ENCODE measurements around the gene HIF1A.
A peak's percentile ranks its signal among the peaks of the same experiment; 100 is the strongest.
"Not testable (repeated sequence)": the region's sequence is repeated elsewhere in the genome, so short reads cannot be mapped to it uniquely, and the experiment has no call there.

Gene HIF1A

DNA sequence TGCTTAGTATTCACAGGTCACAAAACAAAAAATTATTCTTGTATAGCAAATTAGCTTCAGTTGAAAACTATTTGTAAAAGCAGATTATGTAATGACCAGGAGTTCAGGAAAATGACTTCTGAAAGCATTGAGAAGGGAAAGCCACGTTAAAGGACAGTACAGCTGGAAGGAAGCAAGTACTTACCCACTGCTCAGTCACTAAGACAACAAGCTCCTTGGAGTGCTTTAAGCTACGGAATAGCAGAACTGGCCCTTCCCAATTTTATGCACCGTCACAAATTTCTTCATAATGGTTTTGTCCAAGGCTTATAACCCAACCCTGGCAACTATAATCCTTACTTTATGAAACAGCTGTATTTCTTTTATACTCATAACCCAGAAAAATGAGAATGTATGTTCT lies 54.0 kb downstream of the HIF1A start:
- no peak for DNase-seq (ENCODE audit: low read depth)

GRCh38 chr14:61749867-61750266 lies 54.6 kb downstream of the HIF1A start:
- no peak for DNase-seq (ENCODE audit: low read depth)

GRCh38 chr14:61750708-61751474 lies 55.6 kb downstream of the HIF1A start:
- DNase-seq (ENCODE audit: low read depth): peak; percentile 61

- no peak for DNase-seq (ENCODE audit: low read depth)
These were observed 56.2 kb downstream of the HIF1A start for GRCh38 chr14:61751475-61751989.

DNA sequence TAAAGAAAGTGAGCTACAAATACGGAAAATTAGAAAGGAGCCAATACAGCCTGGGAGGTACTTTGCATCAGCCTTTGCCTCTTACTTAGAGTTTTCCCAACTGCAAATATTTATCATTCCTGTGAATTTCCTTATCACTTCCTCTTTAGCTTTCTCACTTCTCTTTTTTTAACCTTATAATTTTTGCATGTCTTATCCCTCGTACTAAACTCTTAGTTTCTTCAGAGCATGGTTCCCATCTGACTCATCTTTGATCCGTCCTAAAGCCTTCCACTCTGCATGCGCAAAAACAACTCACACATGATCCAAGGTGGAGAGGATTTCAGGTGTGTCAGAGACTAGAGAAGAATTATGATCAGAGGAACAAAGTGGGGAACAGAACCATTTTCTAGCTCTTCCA lies 57.3 kb downstream of the HIF1A start:
- no peak for DNase-seq (ENCODE audit: low read depth)

- DNase-seq (ENCODE audit: low read depth): no peak
These were observed 58.3 kb downstream of the HIF1A start for GRCh38 chr14:61753631-61754030.

DNA sequence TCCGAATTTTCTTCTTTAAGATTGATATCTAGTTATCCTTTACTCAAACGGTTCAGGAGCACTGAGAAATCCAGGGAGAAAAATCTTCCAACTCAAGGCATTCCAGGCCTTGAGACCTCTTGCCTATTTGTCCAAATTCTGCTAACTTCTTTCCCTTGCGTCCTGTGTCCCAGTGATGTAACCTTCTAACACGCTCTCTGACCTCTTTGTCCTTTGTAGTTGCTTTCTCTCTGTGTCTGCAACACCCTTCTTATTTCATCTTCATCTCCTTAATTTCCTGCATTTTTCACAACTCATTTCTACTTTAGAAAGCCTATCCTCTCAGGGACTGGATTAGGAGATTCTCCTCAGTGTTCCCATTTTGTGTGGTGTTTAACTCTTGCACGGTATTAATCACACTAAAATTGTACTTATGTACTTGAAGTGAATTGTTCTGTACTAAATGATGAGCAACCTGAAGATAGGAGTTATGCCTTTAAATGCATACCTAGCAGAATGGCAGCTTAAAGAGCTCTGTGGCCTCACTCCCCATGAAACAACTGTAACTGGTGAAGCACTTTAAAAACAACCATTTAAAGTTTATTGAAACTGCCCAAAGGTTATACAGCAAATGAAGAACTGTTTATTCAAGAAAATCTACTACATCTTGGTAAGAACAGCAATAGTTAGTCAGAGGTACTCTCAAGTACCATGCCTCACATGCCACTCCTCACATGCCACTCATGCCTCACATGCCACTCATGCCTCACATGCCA lies 59.5 kb downstream of the HIF1A start:
- no peak for DNase-seq (ENCODE audit: low read depth)

- not testable (repeated sequence) for DNase-seq (ENCODE audit: low read depth)
These were observed 60.0 kb downstream of the HIF1A start for GRCh38 chr14:61755382-61755742.

DNA sequence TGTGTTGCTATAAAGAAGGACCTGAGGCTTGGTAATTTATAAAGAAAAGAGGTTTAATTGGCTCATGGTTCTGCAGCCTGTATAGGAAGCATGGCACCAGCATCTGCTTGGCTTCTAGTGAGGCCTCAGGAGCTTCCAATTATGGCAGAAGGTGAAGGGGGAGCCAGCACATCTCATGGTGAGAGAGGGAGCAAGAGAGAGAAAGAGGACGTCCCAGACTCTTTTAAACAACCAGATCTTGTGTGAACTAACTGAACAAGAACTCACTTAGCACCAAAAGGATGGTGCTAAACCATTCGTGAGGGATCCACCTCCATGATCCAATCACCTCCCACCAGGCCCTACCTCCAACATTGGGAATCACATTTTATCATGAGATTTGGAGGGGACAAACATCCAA lies 60.8 kb downstream of the HIF1A start:
- DNase-seq (ENCODE audit: low read depth): no peak

DNA sequence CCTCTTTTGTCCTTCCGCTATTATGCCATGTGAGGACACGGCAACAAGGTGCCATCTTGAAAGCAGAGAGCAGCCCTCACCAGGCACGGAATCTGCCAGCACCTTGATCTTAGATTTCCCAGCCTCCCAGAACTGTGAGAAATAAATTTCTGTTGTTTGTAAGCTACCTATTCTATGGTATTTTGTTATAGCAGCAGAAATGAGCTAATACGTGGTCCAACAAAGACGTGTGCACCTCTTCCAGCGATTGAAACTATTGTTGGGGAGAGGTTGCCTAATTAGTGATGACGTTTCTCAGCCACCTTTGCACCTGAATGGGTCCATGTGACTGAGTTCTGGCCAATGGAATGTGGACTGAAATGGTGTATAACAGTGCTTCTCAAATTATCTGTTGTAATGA lies 64.6 kb downstream of the HIF1A start:
- DNase-seq (ENCODE audit: low read depth): no peak

GRCh38 chr14:61761557-61761956 lies 66.2 kb downstream of the HIF1A start:
- no peak for DNase-seq (ENCODE audit: low read depth)

- peak; percentile 83 for DNase-seq (ENCODE audit: low read depth)
These were observed 66.9 kb downstream of the HIF1A start, which contains the start of gene SNAPC1 for GRCh38 chr14:61761959-61762786. Gene SNAPC1 (plus strand): TSS chr14:61762420. CDS start chr14:61762461, 41 bp downstream.

DNA sequence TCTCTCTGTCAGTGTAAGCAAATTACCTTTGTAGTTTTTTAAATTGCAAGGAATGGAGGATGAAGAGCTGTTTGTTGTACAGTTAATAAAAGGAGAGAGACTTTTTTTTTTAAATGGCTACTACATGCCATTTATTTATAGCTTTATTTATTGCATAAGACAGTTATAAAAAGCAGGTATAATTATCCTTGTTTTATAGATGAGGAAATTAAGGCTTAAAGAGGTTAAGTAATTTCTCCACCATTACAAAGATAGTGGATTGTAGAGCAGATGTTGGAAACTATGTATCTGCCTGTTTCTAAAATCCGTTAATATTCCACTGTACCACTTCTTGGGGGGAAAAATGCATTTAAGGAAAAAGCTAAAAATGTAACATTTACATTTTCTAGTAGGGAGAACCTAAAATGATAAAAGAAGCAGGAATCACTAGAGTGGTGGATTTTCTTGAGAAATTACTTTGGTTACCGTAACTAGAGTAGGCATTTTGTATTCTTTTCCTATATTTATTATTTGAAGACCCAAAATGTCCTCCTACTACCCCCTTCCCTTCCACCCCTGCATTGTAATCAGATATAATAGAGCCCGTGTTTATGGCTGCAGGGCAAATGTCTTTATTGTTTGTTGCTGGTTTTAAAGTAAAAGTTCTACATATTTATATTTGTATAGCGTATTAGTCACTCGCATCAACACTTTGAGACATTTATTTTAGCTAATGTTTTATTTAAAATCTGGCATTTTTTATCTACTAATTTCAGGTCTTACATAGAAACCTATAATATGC lies 69.2 kb downstream of the HIF1A start:
- DNase-seq (ENCODE audit: low read depth): no peak

DNA sequence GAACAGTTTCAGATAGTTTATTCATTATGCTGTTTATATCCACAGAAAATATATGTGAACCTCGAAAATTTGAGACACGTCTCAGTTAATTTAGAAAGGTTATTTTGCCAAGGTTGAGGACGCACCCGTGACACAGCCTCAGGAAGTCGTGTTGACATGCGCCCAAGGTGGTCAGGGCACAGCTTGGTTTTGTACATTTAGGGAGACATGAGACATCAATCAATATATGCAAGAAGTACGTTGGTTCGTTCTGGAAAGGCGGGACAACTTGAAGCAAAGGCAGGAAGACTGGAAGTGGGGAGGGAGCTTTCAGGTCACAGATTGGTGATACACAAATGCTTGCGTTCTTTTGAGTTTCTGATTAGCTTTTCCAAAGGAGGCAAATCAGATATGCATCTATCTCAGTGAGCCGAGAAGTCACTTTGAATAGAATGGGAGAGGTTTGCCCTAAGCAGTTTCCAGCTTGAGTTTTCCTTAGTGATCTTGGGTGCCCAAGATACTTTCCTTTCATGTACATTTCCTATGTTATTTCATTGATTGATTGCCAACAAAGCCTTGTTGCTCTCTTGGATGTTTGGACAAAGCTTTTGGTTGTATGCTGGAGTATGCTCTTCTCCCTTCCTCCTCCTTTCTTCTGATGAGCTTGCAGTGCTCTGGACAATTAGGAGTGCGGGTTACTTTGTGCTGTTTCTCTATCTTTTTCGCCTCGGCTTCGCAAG lies 70.1 kb downstream of the HIF1A start:
- DNase-seq (ENCODE audit: low read depth): no peak

- DNase-seq (ENCODE audit: low read depth): no peak
These were observed 70.8 kb downstream of the HIF1A start for GRCh38 chr14:61766151-61766550.

DNA sequence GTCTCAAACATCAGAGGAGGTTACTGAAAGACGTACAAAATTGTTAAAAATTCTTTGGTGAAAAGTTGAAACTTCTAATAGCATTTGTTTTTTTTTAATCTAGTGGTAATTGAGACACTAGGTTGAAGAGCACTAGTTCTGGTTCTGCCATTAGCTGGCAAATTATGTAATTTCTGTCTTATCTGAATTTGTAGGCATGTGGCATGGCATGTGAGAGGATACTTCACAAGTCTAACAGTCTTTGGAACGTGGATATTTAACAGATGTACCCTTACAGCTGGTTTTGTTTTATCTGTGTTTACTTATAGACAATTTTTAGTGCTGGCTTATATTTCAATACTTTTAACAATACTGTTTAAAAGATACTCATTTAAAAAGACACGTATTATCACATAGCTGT lies 72.9 kb downstream of the HIF1A start:
- DNase-seq (ENCODE audit: low read depth): no peak

DNA sequence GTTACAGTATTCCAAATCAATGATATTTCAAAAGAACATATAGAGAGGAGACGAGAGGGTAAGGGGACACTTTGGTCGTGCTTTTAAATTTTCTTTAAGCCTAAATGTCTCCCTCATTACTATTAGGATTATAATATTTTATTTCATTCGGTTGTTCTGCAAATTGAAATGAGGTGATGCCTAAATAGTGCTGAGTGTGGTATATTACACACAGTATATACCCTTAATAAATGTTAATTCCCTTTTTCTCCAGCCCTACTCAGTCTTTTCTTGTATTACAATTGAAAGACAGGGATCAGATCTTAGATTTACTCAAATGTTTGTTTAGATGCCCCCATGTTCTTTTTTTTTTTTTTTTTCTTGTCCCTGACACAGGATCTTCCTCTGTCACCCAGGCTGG lies 74.6 kb downstream of the HIF1A start:
- no peak for DNase-seq (ENCODE audit: low read depth)

GRCh38 chr14:61774861-61775260 lies 79.5 kb downstream of the HIF1A start:
- DNase-seq (ENCODE audit: low read depth): no peak

DNA sequence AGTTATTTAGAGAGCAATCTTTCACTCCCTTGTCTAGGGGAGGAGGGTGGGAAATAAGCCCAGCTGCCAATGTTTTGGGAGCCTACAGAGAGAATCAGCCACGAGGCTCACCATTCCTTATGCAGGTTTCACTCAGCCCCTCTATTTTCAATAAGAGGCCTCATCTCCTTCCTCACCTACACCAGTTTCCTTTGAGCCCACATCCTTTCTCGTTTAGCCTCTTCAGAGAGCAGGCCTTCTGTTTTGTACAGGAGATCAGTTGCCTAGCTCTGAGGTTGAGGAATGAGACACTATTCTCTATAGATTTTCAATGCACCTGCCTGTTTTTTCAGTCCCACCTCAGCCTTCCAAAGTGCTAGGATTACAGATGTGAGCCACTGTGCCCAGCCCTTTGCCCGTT lies 84.8 kb downstream of the HIF1A start:
- DNase-seq (ENCODE audit: low read depth): no peak

- no peak for DNase-seq (ENCODE audit: low read depth)
These were observed 102.0 kb downstream of the HIF1A start for GRCh38 chr14:61797309-61797708.
